Endothelial cell of umbilical vein (primary cell): Measurements from ENCODE around the gene RIC8A. TPM values are rescaled to one million over a fixed set of nuclear protein-coding genes. Genes with fewer than 3 reads are reported as not detected.
"Not testable (repeated sequence)": the region's sequence is repeated elsewhere in the genome, so short reads cannot be mapped to it uniquely, and the experiment has no call there.

ENCODE experiments used
- BruUV-seq: library from RNA; stranded (reverse); fragments of 400-500 nt; replicated peaks from 2 replicates; lab custom pipeline; 2021; lab: Mats Ljungman, UMichigan
- CTCF ChIA-PET: fragments of 300-600, 350-600 bp; sonication (Branson Sonifier 250); formaldehyde crosslinking; loops from one replicate; lab custom pipeline; 2021; ENCODE audit warnings: antibody characterized with exemption, inconsistent platforms; lab: Charles Lee
- POLR2A ChIA-PET: fragments of 300-600, 350-600 bp; sonication (Branson Sonifier 250); formaldehyde crosslinking; loops from one replicate; lab custom pipeline; 2021; ENCODE audit warnings: antibody characterized with exemption, inconsistent platforms; lab: Charles Lee
- DNase-seq: peaks from one replicate; pipeline ENCODE4 v3.0.0-alpha.2; 2011; ENCODE audit warnings: low read depth, low spot score
- FAIRE-seq: peaks from 2 replicates; lab custom pipeline; 2011; peaks lifted over from hg19 to GRCh38; lab: Jason Lieb, UNC
- H2AFZ ChIP-seq: 2 replicates; pipeline ENCODE4 v1.6.0; 2012; ENCODE audit warnings: low read depth, low read length, control low read depth, inconsistent platforms
- H3K27ac ChIP-seq: 2 replicates; pipeline ENCODE4 v1.5.1; 2011; ENCODE audit warnings: low read depth, mild to moderate bottlenecking, control low read depth, low read length, moderate library complexity; ENCODE audit not compliant: insufficient read depth
- H3K27me3 ChIP-seq, 2 experiments: 2 replicates each; pipeline versions ENCODE4 v1.6.0 to v1.6.1; 2011; ENCODE audit warnings: low read length in 2 of 2, mixed read lengths in 1 of 2; ENCODE audit not compliant: control insufficient read depth in 2 of 2, insufficient read depth in 2 of 2
- H3K36me3 ChIP-seq, 2 experiments: 2 replicates in 1 of 2; 3 replicates in 1 of 2; pipeline ENCODE4 v1.5.1; 2011; ENCODE audit warnings: low read length in 2 of 2, mild to moderate bottlenecking in 1 of 2, moderate library complexity in 1 of 2; ENCODE audit not compliant: control insufficient read depth in 2 of 2, insufficient read depth in 2 of 2; ENCODE audit errors: extremely low read depth in 1 of 2
- H3K4me1 ChIP-seq: 3 replicates; pipeline ENCODE4 v1.5.1; 2011; ENCODE audit warnings: mild to moderate bottlenecking, low read length; ENCODE audit not compliant: control insufficient read depth, insufficient read depth; ENCODE audit errors: extremely low read depth
- H3K4me2 ChIP-seq: 2 replicates; pipeline ENCODE4 v1.6.1; 2011; ENCODE audit warnings: low read length, control low read depth, mixed read lengths; ENCODE audit not compliant: insufficient read depth
- H3K4me3 ChIP-seq, 3 experiments: fragments of 200-600 bp in 1 of 3; sonication (generic), shearing (Covaris generic) in 1 of 3; replicated peaks in 1 of 3; 2 replicates each; pipeline ENCODE4 v1.5.1; 2011 to 2016; ENCODE audit warnings: control low read depth in 3 of 3, low read length in 3 of 3, mild to moderate bottlenecking in 2 of 3, inconsistent platforms in 1 of 3, low read depth in 1 of 3, moderate library complexity in 1 of 3; ENCODE audit not compliant: insufficient read depth in 1 of 3
- H3K79me2 ChIP-seq: 2 replicates; pipeline ENCODE4 v1.6.0; 2012; ENCODE audit warnings: low read length, inconsistent platforms; ENCODE audit not compliant: control insufficient read depth, insufficient read depth
- H3K9ac ChIP-seq: replicated peaks from 2 replicates; pipeline ENCODE3; 2011; ENCODE audit warnings: low read length, control low read depth; ENCODE audit not compliant: insufficient read depth; ENCODE audit errors: extremely low read depth
- H3K9me1 ChIP-seq: replicated peaks from 3 replicates; pipeline ENCODE4 v1.6.0; 2011; ENCODE audit warnings: mild to moderate bottlenecking, low read length; ENCODE audit not compliant: control insufficient read depth, insufficient read depth; ENCODE audit errors: extremely low read depth
- H3K9me3 ChIP-seq: replicated peaks from 2 replicates; pipeline ENCODE4 v1.5.1; 2012; ENCODE audit warnings: low read length, inconsistent platforms; ENCODE audit not compliant: control insufficient read depth, insufficient read depth
- H4K20me1 ChIP-seq: replicated peaks from 2 replicates; pipeline ENCODE3; 2011; ENCODE audit warnings: mild to moderate bottlenecking, low read length; ENCODE audit not compliant: control insufficient read depth, insufficient read depth; ENCODE audit errors: extremely low read depth
- EZH2 ChIP-seq: IDR thresholded peaks from 2 replicates; pipeline ENCODE4 v1.6.1; 2012; ENCODE audit warnings: borderline replicate concordance, low read depth, mild to moderate bottlenecking, moderate library complexity, low read length, inconsistent platforms; ENCODE audit not compliant: severe bottlenecking
- JUN ChIP-seq: IDR thresholded peaks from 2 replicates; pipeline ENCODE4 v1.6.1; 2011; ENCODE audit warnings: borderline replicate concordance, low read depth; ENCODE audit not compliant: insufficient read length, insufficient read depth
- MYC ChIP-seq: IDR thresholded peaks from one replicate; pipeline ENCODE4 v1.6.1; 2011; ENCODE audit warnings: mild to moderate bottlenecking, low read depth, low read length
- dilution Hi-C: fragments of 300-500 bp; cut with MboI; formaldehyde crosslinking; loops from one replicate; pipeline ENCODE4 v1.15.0; 2019; ENCODE audit warnings: low sequenced_read_pairs; ENCODE audit not compliant: extremely low pct_ligation_motif_present
- intact Hi-C: fragments of 100-400 bp; cut with micrococcal nuclease; formaldehyde crosslinking; loops from one replicate; pipeline ENCODE4 v1.10.0; 2022
- polyA plus RNA-seq, 4 experiments: library from polyadenylated mRNA; depleted of rRNA in 3 of 4; stranded (reverse) in 3 of 4; unstranded in 1 of 4; fragments of >200 nt; gene quantifications; 2 replicates each; pipeline versions ENCODE4 v1.2.1 to v1.2.3, GENCODE V29; 2011 to 2012; ENCODE audit warnings: missing spikeins in 1 of 4
- total RNA-seq: library from RNA; stranded (reverse); gene quantifications from 2 replicates; pipeline ENCODE4 v1.2.3, GENCODE V29; 2021

RIC8A gene
- total and polyA plus RNA-seq, 2 donors (not counting 3 experiments of a cell fraction or from before 2014, with no cell fraction given): 112 to 143 TPM

- Histone ChIP-seq H3K36me3 (peaks cover 10 to 11% of the 10 kb centered on the region in 2 experiments), H2AFZ (no peak overlapping the region), H3K79me2 (no peaks in the 10 kb centered on the region), H3K4me1 (no peaks in the 10 kb centered on the region), H3K9ac (no peak overlapping the region), H3K9me3 (no peaks in the 10 kb centered on the region), H3K27me3 (no peaks in the 10 kb centered on the region), H4K20me1 (no peaks in the 10 kb centered on the region), H3K27ac (no peak overlapping the region), H3K9me1 (no peaks in the 10 kb centered on the region), H3K4me3 (no peak overlapping the region), H3K4me2 (no peak overlapping the region)
- no peak for FAIRE-seq
- intact Hi-C loops: no loop called here
- POLR2A ChIA-PET: no interaction called here
- no TSS peak for BruUV-seq
- TF ChIP-seq MYC (no peak), JUN (no peak), EZH2 (no peak)
- no peak for DNase-seq
- CTCF ChIA-PET: interaction anchor here (1.0 to 1.1 kb wide), 2 partner anchors 11 to 32 kb away, joined by 3 read pairs; partner anchors contain the start of genes BET1L and RIC8A
- dilution Hi-C loops: no loop called here
These were observed 11.5 kb downstream of the RIC8A start for GRCh38 chr11:218815-219593.

DNA sequence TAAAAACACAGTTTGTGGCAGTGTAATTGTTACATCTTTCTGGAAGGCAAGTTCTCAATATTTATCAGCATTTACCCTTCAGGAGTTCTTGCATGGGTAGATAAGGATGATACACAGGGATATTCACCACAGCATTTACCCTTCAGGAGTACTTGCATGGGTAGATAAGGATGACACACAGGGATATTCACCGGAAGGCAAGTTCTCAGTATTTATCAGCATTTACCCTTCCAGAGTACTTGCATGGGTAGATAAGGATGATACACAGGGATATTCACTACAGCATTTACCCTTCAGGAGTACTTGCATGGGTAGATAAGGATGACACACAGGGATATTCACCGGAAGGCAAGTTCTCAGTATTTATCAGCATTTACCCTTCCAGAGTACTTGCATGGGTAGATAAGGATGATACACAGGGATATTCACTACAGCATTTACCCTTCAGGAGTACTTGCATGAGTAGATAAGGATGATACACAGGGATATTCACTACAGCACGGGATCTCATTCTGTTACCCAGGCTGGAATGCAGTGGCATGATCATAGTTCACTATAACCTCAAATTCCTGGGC is 13.2 kb downstream of the RIC8A start:
- dilution Hi-C loops, H3K79me2 ChIP-seq, H3K4me3 ChIP-seq, BruUV-seq, CTCF ChIA-PET, intact Hi-C loops, DNase-seq, H3K27ac ChIP-seq, H3K36me3 ChIP-seq, H3K9me1 ChIP-seq, H3K4me1 ChIP-seq, H2AFZ ChIP-seq, H3K9ac ChIP-seq, POLR2A ChIA-PET, H4K20me1 ChIP-seq, H3K4me2 ChIP-seq, H3K9me3 ChIP-seq, H3K27me3 ChIP-seq: not testable (repeated sequence)
- peak; percentile 77 for FAIRE-seq
